GM18951 (cell line): ENCODE measurements around the gene POLN.

Experiments
- POLR2A ChIP-seq: IDR thresholded peaks from 4 replicates; pipeline ENCODE4 v1.6.1; 2011; ENCODE audit warnings: mild to moderate bottlenecking; ENCODE audit not compliant: insufficient read length, insufficient read depth; ENCODE audit errors: extremely low read depth
- in situ Hi-C: fragments of 300-500 bp; cut with MboI; formaldehyde crosslinking; loops from one replicate; pipeline ENCODE4 v1.12.0; 2022; ENCODE audit warnings: low sequenced_read_pairs, mixed read lengths, inconsistent platforms; ENCODE audit not compliant: unreplicated experiment

Gene POLN

DNA sequence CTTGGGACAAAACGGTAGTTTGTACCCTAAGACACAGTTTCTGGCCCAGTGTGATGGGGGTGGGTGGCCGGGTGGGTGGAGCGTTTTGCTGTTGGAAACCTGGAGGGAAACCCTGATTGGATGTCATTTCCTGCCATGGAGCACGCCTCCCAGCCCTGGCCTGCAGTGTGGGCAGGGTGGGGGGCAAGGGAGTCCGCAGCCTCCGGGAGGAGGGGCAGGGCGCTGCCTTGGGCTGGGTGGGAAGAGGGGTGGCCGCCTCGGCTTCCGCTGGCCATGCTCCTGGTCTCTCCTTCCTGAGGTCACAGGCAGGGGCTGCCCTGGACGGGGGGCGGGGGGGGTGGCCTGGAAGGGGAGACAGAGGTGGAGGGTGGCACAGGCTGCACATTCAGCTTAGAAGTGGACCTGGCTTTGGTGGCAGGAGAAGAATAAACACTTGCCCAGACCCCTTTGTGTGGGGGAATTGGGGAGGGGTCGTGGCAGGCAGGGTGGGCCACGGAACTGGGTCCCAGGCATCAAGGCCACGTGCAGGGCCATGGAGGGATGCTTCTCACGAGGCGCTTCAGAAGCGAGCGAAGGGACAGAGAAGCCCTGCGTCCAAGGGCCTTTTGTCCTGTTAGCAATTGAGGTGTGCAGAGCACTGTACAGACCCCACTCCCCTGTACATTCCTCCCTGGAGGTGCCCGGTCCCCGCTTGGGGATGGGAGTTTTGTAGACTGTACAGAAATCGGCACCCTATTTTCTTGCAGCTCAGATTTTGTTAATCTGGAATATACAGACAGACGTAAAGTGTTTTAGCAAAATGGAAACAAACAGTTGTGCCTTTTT is 176.6 kb downstream of the POLN start:
- TF ChIP-seq POLR2A: no peak
- in situ Hi-C loops: no loop called here

DNA sequence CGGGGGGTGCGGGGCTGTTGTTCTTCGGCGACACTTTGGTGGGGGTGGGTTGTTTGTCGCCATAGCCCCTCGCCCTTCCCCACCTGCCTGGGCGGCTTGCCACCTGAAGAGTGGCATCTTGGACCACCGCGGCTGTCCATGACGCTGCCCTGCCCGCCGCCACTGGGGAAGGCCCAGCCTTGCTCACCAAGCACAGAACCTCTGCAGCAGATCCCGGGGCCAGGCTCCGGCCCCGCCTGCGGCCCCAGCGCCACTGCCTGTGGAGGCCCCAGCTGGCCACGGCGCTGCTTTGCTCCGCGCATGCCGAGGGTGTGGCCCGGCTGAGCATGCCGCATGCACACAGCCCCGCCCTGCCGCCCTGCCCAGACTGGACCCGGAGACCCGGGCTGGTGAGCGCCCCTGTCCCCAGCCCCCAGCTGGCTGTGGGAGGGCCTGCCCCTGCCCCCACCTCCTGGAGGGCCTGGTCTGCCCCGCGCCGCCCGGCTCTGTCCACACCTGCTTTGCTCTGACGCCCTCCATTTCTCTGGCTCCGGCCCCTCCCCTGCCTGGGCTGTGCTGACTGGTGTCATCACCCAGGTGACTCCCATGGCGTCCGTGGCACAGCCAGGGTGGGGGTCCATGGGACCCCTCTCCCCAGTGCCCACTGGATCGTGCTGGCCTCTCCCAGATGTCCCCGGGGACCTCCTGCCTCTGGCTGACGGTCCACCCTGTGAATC is 177.5 kb downstream of the POLN start:
- no peak for TF ChIP-seq POLR2A

GRCh38 chr4:2063557-2064275 is 178.2 kb downstream of the POLN start:
- in situ Hi-C loops: no loop called here

More for the DNA sequence above, 177.5 kb downstream of the POLN start:
- in situ Hi-C loops: no loop called here

GRCh38 chr4:2062808-2063524 is 179.0 kb downstream of the POLN start:
- no peak for TF ChIP-seq POLR2A
- in situ Hi-C loops: no loop called here

More at GRCh38 chr4:2063557-2064275, 178.2 kb downstream of the POLN start:
- TF ChIP-seq POLR2A: no peak

GRCh38 chr4:2062168-2062807 is 179.6 kb downstream of the POLN start:
- in situ Hi-C loops: no loop called here
- no peak for TF ChIP-seq POLR2A

DNA sequence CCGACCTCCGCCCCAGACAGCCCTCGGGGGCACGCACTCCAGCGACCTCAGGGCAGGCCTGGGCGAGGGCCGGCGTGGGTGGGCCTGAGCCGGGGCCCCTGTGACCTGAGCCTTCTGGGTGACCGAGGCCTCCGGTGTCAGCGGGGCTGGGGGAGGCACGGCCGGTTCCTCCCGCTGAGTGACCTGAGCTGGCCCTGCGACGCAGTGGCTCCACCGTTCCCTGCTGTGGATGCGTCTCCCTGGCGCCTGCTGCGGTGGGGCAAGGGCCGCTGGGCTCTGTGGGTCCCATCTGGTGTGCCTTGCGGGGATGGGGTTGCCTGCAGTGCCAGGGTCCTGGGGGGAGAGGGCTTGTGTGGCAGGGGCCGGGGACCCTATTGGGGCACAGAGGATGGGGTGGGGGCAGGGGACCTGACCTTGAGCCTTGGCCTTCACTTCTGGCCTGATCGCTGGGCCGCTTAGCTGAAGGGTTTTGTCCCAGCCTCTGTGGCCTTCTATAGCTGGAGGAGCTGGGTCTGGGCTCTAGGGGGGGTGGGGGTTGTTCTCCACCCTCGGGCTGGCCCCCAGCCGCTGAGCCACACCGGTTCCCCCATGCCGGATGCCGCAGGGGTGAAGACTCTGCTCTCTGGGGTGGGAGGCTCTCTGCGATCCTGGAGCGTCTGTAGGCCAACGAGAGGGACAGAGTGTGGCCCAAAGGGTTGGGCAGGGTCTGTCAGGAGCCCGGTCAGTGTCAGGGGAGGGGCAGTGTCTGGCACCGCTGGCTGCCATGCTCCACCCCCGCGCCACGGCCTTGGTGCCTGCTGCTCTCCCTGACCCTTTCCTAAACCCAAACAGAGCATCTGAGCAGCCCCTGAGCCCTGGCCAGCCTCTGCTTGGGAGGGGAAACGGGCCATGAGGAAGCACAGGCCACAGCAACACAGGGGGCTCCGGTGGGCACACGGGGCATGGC is 180.5 kb downstream of the POLN start:
- TF ChIP-seq POLR2A: no peak
- in situ Hi-C loops: no loop called here

- no peak for TF ChIP-seq POLR2A
- in situ Hi-C loops: no loop called here
These were observed 181.2 kb downstream of the POLN start for GRCh38 chr4:2060611-2061185.

DNA sequence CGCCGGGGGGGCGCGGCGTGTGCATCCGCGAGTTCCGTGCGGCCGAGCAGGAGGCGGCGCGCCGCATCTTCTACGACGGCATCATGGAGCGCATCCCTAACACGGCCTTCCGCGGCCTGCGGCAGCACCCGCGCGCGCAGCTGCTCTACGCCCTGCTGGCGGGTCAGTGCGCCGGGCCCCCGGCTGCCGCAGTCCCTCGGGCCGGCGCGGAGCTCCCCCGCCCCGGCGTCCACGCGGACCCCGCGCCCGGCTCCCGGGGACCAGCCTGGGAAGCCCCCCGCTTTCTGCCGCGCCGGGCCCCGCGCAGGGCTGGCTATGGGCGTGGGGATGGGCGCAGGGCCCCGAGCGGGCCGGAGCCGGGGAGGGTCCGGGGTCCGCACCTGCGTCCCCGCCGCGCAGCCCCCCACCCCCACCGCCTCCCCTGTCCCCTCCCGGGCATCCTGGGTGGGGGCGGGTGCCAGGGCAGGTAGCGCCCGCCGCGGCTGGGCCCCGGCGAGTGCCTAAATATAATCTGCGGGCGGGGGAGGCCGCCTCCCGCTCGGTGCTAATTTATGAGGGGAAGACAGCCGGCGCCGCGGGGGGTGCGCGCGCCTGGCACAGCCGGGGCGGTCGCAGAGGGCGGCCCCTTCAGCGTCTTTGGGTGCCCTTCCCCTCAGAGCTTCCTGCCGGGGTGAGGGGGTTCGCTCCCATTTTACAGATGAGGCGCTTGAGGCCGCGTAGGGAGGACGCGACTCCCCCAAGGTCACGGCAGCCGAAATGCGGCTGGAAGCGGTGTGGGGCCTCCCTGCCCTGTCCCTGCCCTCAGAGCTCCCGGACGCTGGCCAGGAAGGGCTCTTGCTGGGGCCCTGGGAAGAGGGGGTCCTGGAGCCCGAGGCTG is 182.0 kb downstream of the POLN start:
- in situ Hi-C loops: no loop called here
- no peak for TF ChIP-seq POLR2A

- no peak for TF ChIP-seq POLR2A
- in situ Hi-C loops: no loop called here
These were observed 182.7 kb downstream of the POLN start, which contains the start of gene NAT8L for GRCh38 chr4:2059046-2059725. Gene NAT8L (plus strand): TSS chr4:2059327. CDS start chr4:2059512, 185 bp downstream.
